HAP-1 (cell line): ENCODE results near the gene ZNF641.
A peak's percentile ranks its signal among the peaks of the same experiment; 100 is the strongest.
"Not testable (repeated sequence)": the region's sequence is repeated elsewhere in the genome, so short reads cannot be mapped to it uniquely, and the experiment has no call there.

Experiments used
- DNase-seq, 2 experiments: peaks; one replicate each; pipeline ENCODE4 v3.0.0-alpha.2; 2016 to 2020; ENCODE audit warnings: low spot score in 2 of 2
- H3K27me3 ChIP-seq: fragments of 250-450 bp; sonication (Bioruptor Pico); 2 replicates; pipeline ENCODE4 v1.5.1; 2020; ENCODE audit warnings: low read depth, mild to moderate bottlenecking, moderate library complexity
- H3K36me3 ChIP-seq: fragments of 250-450 bp; sonication (Bioruptor Pico); replicated peaks from 2 replicates; pipeline ENCODE4 v1.5.1; 2020; ENCODE audit warnings: mild to moderate bottlenecking
- H3K4me1 ChIP-seq: fragments of 250-450 bp; sonication (Bioruptor Pico); 2 replicates; pipeline ENCODE4 v1.5.1; 2020; ENCODE audit warnings: mild to moderate bottlenecking
- H3K4me3 ChIP-seq: fragments of 250-450 bp; sonication (Bioruptor Pico); 2 replicates; pipeline ENCODE4 v1.5.1; 2020; ENCODE audit warnings: mild to moderate bottlenecking, moderate library complexity
- H3K9me3 ChIP-seq: fragments of 250-450 bp; sonication (Bioruptor Pico); 2 replicates; pipeline ENCODE4 v1.5.1; 2020; ENCODE audit warnings: mild to moderate bottlenecking, moderate library complexity
- in situ Hi-C: fragments of 300-500 bp; cut with MboI; formaldehyde crosslinking; loops from 3 replicates; pipeline ENCODE4 v1.14.3; 2020; ENCODE audit warnings: low sequenced_read_pairs, inconsistent platforms, mixed read lengths

ZNF641 gene

DNA sequence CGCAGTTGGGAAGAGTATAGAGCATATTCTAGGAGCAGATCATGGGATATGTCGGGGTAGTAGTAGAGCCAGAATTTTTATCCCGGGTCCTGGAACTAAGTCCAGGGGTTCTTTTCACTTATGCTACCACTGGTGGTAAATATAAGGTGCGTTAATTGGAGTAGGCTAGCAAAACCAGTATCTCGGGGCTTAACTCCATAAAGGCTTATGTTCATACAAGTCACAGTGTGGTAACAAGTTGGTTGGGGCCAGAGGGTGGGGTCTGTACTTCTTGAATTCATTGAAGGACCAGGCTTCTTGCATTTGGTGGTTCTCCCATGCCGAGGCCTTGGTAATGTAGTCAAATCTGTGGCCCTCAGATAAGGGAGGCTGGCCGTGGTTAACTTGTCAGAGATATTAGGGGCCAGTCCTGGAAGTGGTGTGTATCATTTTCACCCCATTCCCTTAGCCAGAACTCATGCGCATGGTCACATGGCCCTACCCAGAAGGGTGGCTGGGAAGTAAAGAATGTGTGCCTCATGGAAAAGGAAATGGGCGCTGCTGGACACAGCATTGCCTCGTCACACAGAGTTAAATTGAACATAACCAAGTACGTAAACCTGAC, 1.5 kb upstream of the ZNF641 start:
- no peak for DNase-seq

DNA sequence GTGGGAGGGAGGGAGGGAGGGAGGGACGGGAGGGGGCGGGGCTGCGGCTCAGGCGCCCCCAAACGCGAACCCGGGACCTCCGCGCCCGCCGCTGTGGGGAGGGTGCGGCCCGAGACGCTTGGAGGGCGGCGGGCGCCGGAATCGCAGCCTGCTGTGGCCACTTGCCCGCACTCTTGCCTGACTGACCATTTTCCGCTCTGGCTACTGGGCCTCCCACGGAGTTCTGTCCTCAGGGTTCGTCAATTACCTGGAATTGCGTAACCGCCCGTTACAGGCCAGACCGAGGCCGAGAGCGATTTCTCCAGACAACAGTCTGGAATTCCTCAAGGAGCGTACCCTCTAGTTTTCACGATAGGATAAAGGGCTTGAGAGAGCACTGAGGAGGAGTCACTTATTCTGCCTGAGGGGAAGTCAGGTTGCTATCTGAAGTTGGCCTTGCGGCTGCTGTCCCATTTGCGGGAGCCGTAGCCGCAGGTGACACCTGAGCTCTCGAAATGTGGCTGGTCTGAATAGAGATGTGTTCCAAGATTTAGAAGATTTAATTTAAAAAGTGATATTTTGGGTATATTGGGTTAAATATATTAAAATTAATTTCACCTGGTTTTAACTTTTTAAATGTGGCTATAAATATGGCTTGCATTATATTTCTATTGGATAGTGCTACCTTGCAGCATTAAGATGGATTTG, 446 bp upstream of the ZNF641 start:
- Histone ChIP-seq H3K36me3 (no peaks in the 10 kb centered on the region), H3K27me3 (no peaks in the 10 kb centered on the region), H3K9me3 (no peaks in the 10 kb centered on the region), H3K4me3 (peak overlapping the region; percentile 66), H3K4me1 (peaks cover 8% of the 10 kb centered on the region; the same call in 1 of the 2 replicates)
- in situ Hi-C loops: no loop called here
- peak in 1 of 2 experiments; percentile 28 for DNase-seq

More for the DNA sequence above, 1.5 kb upstream of the ZNF641 start:
- Histone ChIP-seq H3K27me3 (no peaks in the 10 kb centered on the region), H3K4me1 (peaks cover 8% of the 10 kb centered on the region; the same call in 1 of the 2 replicates), H3K9me3 (no peaks in the 10 kb centered on the region), H3K36me3 (no peaks in the 10 kb centered on the region), H3K4me3 (no peak overlapping the region)
- in situ Hi-C loops: no loop called here

DNA sequence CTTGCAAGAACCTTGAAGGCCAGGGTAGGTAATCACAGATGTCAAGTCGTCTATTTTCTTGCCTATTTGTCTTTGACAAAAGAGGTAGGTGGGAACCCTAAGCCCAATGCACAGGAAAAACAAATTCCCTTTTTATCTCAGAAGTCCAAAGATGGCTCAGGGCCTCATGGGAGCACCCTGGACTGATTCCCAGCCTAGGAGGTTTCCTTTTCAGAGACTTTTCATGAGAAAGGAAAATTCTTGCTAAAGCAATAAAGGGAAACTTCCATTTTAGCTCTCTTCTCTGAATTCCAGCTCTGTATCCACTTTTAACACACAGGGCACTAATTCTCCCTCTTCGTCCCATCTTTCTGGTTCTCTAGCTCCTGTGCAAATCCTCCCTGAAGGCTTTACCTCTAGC, 1.2 kb downstream of the ZNF641 start:
- no peak for DNase-seq
- in situ Hi-C loops: no loop called here
- H3K4me1 ChIP-seq: peaks cover 8% of the 10 kb centered on the region; the same call in 1 of the 2 replicates
- H3K27me3 ChIP-seq: no peaks in the 10 kb centered on the region
- no peaks in the 10 kb centered on the region for H3K9me3 ChIP-seq
- no peak overlapping the region; the same call in 1 of the 2 replicates for H3K4me3 ChIP-seq
- H3K36me3 ChIP-seq: no peaks in the 10 kb centered on the region

DNA sequence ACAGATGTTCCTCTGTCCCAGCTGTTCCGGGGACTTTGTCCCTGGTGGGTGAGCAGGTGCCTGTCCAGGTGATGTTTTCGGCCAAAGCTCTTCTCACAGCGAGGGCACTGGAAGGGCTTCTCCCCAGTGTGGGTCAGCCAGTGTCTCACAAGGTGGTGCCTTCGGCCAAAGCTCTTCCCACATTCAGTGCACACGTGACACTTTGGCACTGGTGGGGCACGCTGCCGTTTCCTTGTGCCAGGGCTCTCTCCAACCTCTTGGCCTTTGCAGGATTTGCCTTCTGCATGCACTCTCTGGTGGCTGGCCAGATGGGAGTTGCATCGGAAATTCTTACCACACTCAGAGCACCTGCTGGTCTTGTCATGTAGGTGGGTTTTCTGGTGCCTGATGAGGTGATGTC, 7.7 kb downstream of the ZNF641 start:
- Histone ChIP-seq H3K4me1 (no peaks in the 10 kb centered on the region), H3K27me3 (no peaks in the 10 kb centered on the region), H3K4me3 (no peak overlapping the region), H3K9me3 (no peaks in the 10 kb centered on the region), H3K36me3 (peaks cover 9% of the 10 kb centered on the region)
- in situ Hi-C loops: no loop called here
- no peak for DNase-seq

DNA sequence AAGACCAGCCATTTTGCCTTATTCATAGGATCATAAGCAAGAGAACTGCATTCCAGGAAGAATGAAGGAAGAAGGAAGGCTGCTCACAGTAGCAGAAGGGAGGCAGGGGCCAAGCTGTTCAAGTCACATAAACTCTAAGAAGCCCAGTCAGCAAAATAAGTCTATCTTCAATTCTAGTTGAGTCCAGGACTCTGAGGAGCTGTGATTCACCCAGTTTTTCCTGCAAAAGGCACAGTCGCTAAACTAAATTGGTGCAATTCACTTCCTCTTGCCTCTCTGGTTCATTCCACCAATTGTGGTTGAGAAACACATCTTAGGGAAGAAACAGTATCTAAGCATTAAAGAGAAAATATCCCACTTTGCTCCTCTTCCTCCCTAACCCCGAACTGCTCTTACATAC, 9.8 kb downstream of the ZNF641 start:
- peaks cover 9% of the 10 kb centered on the region for H3K36me3 ChIP-seq
- in situ Hi-C loops: no loop called here
- H3K4me1 ChIP-seq: no peaks in the 10 kb centered on the region
- no peaks in the 10 kb centered on the region for H3K27me3 ChIP-seq
- DNase-seq: no peak
- no peak overlapping the region for H3K4me3 ChIP-seq
- H3K9me3 ChIP-seq: no peaks in the 10 kb centered on the region

DNA sequence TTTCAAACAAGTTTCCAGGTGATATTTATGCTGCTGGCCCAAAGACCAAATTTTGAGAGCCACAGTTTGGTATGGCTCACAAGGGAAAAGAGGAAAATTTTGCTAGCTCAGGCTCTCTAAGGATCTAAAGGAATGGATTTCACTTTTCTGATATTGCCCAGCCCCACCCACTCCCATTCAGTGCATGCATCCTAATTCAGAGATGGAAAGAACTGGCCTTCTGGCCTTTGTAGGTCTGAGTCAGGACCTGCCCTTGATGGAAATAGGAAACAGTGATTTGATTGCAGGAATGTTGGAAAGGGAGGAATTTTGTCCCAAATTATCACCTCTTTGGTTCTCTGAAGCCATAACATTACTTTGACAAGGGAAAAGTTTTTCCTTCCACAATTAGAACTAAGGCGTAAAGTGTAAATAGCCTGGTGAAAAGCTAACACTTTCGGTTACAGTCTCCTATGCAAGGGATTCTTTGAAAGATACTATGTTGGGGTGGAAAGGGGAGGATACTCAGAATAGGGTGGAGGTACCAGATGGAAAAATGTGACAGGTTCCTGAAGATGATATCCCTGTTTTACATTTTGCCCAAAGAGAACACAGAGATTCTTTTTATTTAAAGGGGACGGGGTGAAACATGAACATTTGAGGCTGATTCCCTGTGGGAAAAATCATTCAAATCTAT, 11.1 kb downstream of the ZNF641 start:
- peaks cover 9% of the 10 kb centered on the region for H3K36me3 ChIP-seq
- no peaks in the 10 kb centered on the region for H3K4me1 ChIP-seq
- H3K27me3 ChIP-seq: no peaks in the 10 kb centered on the region
- H3K4me3 ChIP-seq: no peak overlapping the region
- no peak for DNase-seq
- no peaks in the 10 kb centered on the region for H3K9me3 ChIP-seq
- in situ Hi-C loops: no loop called here

DNA sequence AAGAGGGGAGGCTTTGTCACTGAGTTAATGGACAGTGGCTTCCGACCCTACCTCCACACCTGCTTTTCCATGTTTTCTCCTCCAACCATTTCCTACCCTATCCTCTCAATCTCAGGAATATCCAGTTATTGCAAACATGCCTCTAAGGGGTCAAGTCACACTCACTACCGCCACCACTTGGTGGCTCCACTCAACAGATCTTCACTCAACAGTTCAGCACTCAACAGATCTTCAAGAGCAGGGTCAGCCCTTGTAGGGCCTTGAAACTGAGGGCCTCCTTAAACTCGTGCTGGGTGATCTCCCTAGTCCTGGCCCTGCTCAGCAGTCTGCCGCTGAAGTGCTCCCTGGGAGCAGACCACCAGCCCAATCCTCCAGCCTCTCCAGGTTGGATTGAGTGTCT, 14.2 kb downstream of the ZNF641 start:
- no peak for DNase-seq
- no peaks in the 10 kb centered on the region for H3K4me1 ChIP-seq
- H3K27me3 ChIP-seq: no peaks in the 10 kb centered on the region
- in situ Hi-C loops: no loop called here
- H3K9me3 ChIP-seq: no peaks in the 10 kb centered on the region
- no peak overlapping the region for H3K4me3 ChIP-seq
- H3K36me3 ChIP-seq: no peaks in the 10 kb centered on the region

DNA sequence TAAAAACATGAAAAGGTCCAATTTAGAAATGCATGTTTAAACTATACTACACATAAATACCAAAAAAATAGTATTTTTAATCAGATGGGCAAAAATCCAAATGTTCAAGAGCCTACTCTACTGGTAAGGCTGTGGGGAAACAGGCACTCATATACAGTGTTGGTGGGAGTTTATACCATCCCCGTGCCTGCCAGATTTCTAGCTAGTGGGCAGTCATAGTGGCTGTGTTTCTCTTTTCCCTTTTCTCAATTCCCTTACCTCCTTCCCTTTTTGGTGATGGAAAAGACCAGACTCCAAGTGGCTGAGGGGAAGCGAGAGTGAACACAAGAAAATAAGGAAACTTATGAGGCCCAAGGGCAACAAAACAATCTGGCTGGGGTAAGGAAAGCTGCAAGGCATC, 14.7 kb downstream of the ZNF641 start:
- H3K27me3 ChIP-seq: no peaks in the 10 kb centered on the region
- in situ Hi-C loops: no loop called here
- H3K4me1 ChIP-seq: no peaks in the 10 kb centered on the region
- H3K4me3 ChIP-seq: no peak overlapping the region
- H3K9me3 ChIP-seq: no peaks in the 10 kb centered on the region
- no peak for DNase-seq
- no peaks in the 10 kb centered on the region for H3K36me3 ChIP-seq

DNA sequence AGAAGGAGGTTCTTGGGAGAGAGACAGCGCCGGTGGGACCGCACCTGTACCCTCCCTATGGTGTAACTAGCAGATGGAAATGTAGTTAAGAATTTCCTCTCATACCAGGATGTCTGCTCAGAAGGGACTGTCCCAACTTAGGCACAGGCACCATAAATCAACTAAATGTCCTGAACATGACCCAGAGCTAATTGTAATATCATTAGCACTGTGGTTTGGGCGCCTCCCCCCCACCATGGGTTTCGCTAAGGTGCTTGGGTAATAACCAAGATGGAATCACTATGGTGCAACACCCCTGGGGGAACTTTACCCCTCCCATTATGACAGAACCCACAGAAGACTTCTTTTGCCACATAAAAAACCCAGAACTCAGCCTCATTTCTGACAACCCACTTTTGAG, 15.9 kb downstream of the ZNF641 start:
- no peak overlapping the region for H3K4me3 ChIP-seq
- H3K36me3 ChIP-seq: no peaks in the 10 kb centered on the region
- no peaks in the 10 kb centered on the region for H3K4me1 ChIP-seq
- H3K9me3 ChIP-seq: no peaks in the 10 kb centered on the region
- DNase-seq: no peak
- in situ Hi-C loops: no loop called here
- no peaks in the 10 kb centered on the region for H3K27me3 ChIP-seq

DNA sequence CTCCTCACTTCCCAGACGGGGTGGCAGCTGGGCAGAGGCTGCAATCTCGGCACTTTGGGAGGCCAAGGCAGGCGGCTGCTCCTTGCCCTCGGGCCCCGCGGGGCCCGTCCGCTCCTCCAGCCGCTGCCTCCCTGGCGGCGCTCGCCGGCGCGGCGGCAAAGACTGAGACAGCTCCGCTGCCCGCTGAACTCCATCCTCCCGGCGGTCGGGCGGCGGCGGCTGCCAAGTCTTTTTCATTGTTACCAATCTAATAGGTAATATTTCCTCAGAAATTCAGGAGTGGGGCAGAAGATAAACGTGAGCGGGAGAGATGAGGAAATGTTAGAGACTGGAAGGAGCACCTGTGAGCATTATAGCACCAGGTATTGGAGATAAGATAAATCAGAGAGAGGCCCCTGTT, 17.0 kb downstream of the ZNF641 start:
- H3K4me3 ChIP-seq, H3K36me3 ChIP-seq, in situ Hi-C loops, DNase-seq, H3K9me3 ChIP-seq, H3K27me3 ChIP-seq, H3K4me1 ChIP-seq: not testable (repeated sequence)

DNA sequence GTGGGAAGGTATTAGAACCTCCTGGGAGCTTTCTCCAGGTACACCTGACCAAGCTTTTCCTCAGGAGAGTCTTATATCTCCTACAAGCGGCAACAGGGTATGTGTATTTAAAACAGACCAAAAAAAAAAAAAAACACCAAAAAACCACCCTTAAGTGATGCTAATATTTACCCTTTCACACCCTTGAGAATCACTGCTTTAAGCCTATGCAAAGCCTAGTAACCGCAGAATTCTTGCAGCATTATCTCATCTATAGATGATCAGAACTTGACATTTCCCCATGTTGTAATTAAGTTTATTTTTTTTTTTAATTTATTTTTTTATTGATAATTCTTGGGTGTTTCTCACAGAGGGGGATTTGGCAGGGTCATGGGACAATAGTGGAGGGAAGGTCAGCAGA, 19.3 kb downstream of the ZNF641 start:
- no peak for DNase-seq
- no peaks in the 10 kb centered on the region for H3K27me3 ChIP-seq
- H3K4me3 ChIP-seq: no peak overlapping the region
- H3K4me1 ChIP-seq: no peaks in the 10 kb centered on the region
- no peaks in the 10 kb centered on the region for H3K9me3 ChIP-seq
- in situ Hi-C loops: no loop called here
- H3K36me3 ChIP-seq: no peaks in the 10 kb centered on the region

DNA sequence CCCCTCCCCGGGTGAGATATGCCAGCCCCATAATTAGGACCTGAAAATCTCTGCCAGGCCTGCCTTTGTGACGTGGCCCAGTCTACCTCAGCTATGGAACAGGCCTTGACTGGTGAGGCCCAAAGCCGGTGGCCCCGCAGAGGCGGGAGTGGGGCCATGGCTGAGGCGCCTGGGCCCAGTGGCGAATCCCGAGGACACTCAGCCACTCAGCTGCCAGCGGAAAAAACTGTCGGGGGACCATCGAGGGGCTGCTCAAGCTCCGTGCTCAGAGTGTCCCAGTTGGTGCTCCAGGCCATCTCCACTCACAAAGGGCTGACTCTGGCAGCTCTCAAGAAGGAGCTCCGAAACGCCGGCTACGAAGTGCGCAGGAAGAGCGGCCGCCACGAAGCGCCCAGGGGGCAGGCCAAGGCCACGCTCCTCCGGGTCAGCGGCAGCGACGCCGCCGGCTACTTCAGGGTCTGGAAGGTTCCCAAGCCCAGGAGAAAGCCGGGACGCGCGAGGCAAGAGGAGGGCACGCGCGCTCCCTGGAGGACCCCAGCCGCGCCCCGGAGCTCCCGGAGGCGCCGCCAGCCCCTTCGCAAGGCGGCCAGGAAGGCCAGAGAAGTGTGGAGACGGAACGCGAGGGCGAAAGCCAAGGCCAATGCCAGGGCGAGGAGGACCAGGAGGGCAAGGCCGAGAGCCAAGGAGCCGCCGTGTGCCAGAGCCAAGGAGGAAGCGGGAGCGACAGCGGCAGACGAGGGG, 21.4 kb downstream of the ZNF641 start:
- Histone ChIP-seq H3K36me3 (no peaks in the 10 kb centered on the region), H3K9me3 (no peaks in the 10 kb centered on the region), H3K4me1 (no peaks in the 10 kb centered on the region), H3K4me3 (no peak overlapping the region), H3K27me3 (no peaks in the 10 kb centered on the region)
- DNase-seq: no peak
- in situ Hi-C loops: no loop called here

DNA sequence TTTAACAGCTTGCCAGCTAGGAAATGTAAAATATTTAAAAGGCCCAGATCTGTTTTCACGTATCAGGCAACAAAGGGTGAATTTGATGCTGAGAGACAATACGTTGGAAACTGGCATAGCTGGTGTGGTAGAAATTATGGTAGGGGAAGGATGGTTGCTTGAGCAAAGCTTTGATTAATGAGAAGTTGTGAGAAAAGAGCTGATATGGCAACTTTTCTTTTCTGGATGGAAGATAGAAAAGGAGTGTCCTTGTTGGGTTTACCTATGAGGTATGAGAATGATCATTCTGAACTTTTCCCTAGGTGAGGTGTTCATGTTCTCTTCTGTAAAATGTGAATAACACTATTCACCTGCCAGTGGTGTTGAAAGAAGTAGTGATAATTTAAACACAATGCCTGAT, 34.2 kb downstream of the ZNF641 start:
- DNase-seq: no peak

DNA sequence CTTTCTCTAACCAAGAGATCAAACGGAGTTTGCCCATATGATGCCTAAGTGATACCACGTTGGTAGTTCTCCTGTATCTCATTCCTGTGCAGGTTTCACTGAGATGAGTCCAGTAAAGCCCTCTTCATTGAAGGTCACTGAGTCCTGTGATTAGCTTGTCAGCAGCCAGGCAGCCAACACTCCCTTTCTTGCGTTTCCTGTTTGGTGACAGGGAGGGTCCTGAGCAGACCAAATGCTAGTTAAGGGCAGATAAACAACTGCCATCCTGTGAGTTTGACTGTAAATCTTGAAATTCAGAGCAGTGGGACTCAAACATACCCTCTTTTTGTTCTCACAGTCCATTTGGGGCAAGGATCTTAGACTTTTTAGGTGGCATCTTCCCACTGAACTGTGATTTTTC, 39.4 kb downstream of the ZNF641 start:
- Histone ChIP-seq H3K27me3 (peaks cover 6% of the 10 kb centered on the region; the same call in 1 of the 2 replicates), H3K36me3 (no peaks in the 10 kb centered on the region), H3K4me1 (no peaks in the 10 kb centered on the region), H3K4me3 (no peak overlapping the region), H3K9me3 (no peaks in the 10 kb centered on the region)
- in situ Hi-C loops: no loop called here
- no peak for DNase-seq

More for the DNA sequence above, 34.2 kb downstream of the ZNF641 start:
- H3K9me3 ChIP-seq: no peaks in the 10 kb centered on the region; the same call in 1 of the 2 replicates
- no peak overlapping the region for H3K4me3 ChIP-seq
- in situ Hi-C loops: no loop called here
- no peaks in the 10 kb centered on the region for H3K36me3 ChIP-seq
- no peaks in the 10 kb centered on the region for H3K27me3 ChIP-seq
- H3K4me1 ChIP-seq: no peaks in the 10 kb centered on the region
